H1 (cell line): Measurements from ENCODE around the gene HSPA5. TPM values are rescaled to one million over a fixed set of nuclear protein-coding genes. Genes with fewer than 3 reads are reported as not detected.

ENCODE experiments used
- CTCF ChIA-PET: fragments of 300-600 bp; sonication (Branson Sonifier 250); formaldehyde crosslinking; loops from one replicate; lab custom pipeline; 2021; ENCODE audit not compliant: partially characterized antibody; lab: Charles Lee
- POLR2A ChIA-PET: fragments of 300-600 bp; sonication (Branson Sonifier 250); formaldehyde crosslinking; loops from one replicate; lab custom pipeline; 2021; ENCODE audit warnings: inconsistent platforms; ENCODE audit not compliant: partially characterized antibody; lab: Charles Lee
- DNase-seq, 2 experiments: peaks; one replicate each; pipeline versions ENCODE4 v3.0.0 to v3.0.0-alpha.2; 2010 to 2022; ENCODE audit warnings: low spot score in 2 of 2, low read depth in 1 of 2, mixed read lengths in 1 of 2
- FAIRE-seq: peaks from 2 replicates; lab custom pipeline; 2011; peaks lifted over from hg19 to GRCh38; lab: Jason Lieb, UNC
- H2AFZ ChIP-seq: 2 replicates; pipeline ENCODE4 v1.8.1; 2012; ENCODE audit warnings: low read length, inconsistent platforms
- H2AK5ac ChIP-seq: 2 replicates; pipeline ENCODE4 v1.6.1; 2013; ENCODE audit warnings: low read depth, low read length
- H2BK120ac ChIP-seq: replicated peaks from 2 replicates; pipeline ENCODE3; 2013; ENCODE audit warnings: low read depth, low read length, inconsistent platforms
- H2BK12ac ChIP-seq: 2 replicates; pipeline ENCODE4 v1.6.1; 2013; ENCODE audit warnings: low read depth, low read length
- H2BK15ac ChIP-seq: 2 replicates; pipeline ENCODE4 v1.6.1; 2013; ENCODE audit warnings: low read length
- H2BK20ac ChIP-seq: 2 replicates; pipeline ENCODE4 v1.6.1; 2013; ENCODE audit warnings: low read length
- H2BK5ac ChIP-seq: 2 replicates; pipeline ENCODE4 v1.6.1; 2013; ENCODE audit warnings: low read depth, low read length
- H3K14ac ChIP-seq: 2 replicates; pipeline ENCODE4 v1.6.1; 2013; ENCODE audit warnings: inconsistent platforms; ENCODE audit not compliant: insufficient read length
- H3K18ac ChIP-seq: 2 replicates; pipeline ENCODE4 v1.6.1; 2013; ENCODE audit warnings: low read length; ENCODE audit errors: extremely low read depth
- H3K23ac ChIP-seq: 2 replicates; pipeline ENCODE4 v1.6.1; 2013; ENCODE audit warnings: inconsistent platforms; ENCODE audit not compliant: insufficient read length
- H3K23me2 ChIP-seq: 2 replicates; pipeline ENCODE4 v1.6.1; 2013; ENCODE audit warnings: low read depth, low read length
- H3K27ac ChIP-seq: 2 replicates; pipeline ENCODE4 v1.6.1; 2011; ENCODE audit warnings: low read depth, low read length, inconsistent platforms
- H3K27me3 ChIP-seq, 4 experiments: replicated peaks in 1 of 4; 1 replicate in 1 of 4; 2 replicates in 3 of 4; pipeline versions ENCODE4 v1.6.1 to v1.8.1; 2011 to 2013; ENCODE audit warnings: low read length in 3 of 4, mild to moderate bottlenecking in 3 of 4, inconsistent platforms in 2 of 4, mixed read lengths in 2 of 4, moderate library complexity in 1 of 4; ENCODE audit not compliant: control insufficient read depth in 3 of 4, insufficient read depth in 3 of 4; ENCODE audit errors: extremely low read depth in 1 of 4
- H3K36me3 ChIP-seq, 4 experiments: 2 replicates each; pipeline versions ENCODE4 v1.6.1 to v1.8.1; 2011 to 2013; ENCODE audit warnings: mild to moderate bottlenecking in 4 of 4, low read length in 3 of 4, moderate library complexity in 2 of 4, control low read depth in 1 of 4, inconsistent platforms in 1 of 4; ENCODE audit not compliant: insufficient read depth in 4 of 4, control insufficient read depth in 2 of 4
- H3K4ac ChIP-seq: replicated peaks from 2 replicates; pipeline ENCODE3; 2013; ENCODE audit warnings: low read length, low read depth, mixed read lengths, inconsistent platforms; ENCODE audit not compliant: insufficient read length
- H3K4me1 ChIP-seq, 4 experiments: replicated peaks in 1 of 4; 1 replicate in 1 of 4; 2 replicates in 3 of 4; pipeline versions ENCODE4 v1.6.1 to v1.8.1; 2011 to 2013; ENCODE audit warnings: low read length in 3 of 4, inconsistent platforms in 2 of 4, mixed read lengths in 1 of 4; ENCODE audit not compliant: insufficient read depth in 4 of 4, control insufficient read depth in 3 of 4
- H3K4me2 ChIP-seq, 2 experiments: 2 replicates each; pipeline versions ENCODE4 v1.6.1 to v1.8.1; 2011 to 2013; ENCODE audit warnings: low read depth in 2 of 2, low read length in 2 of 2, control low read depth in 1 of 2, inconsistent platforms in 1 of 2, mild to moderate bottlenecking in 1 of 2; ENCODE audit not compliant: insufficient read depth in 1 of 2
- H3K4me3 ChIP-seq, 4 experiments: fragments of 200-600, 300-600 bp in 1 of 4; sonication (generic), shearing (Covaris generic), sonication (Bioruptor Twin) in 1 of 4; 2 replicates each; pipeline versions ENCODE4 v1.5.1 to v1.8.1; 2011 to 2016; ENCODE audit warnings: low read length in 4 of 4, low read depth in 3 of 4, control low read depth in 2 of 4, inconsistent platforms in 2 of 4, mild to moderate bottlenecking in 2 of 4, mixed read lengths in 1 of 4, moderate library complexity in 1 of 4; ENCODE audit not compliant: insufficient read depth in 2 of 4; ENCODE audit errors: extremely low read depth in 1 of 4
- H3K56ac ChIP-seq: replicated peaks from 2 replicates; pipeline ENCODE3; 2013; ENCODE audit warnings: low read depth, mild to moderate bottlenecking, mixed read lengths, low read length, inconsistent platforms; ENCODE audit not compliant: insufficient read length
- H3K79me1 ChIP-seq: 2 replicates; pipeline ENCODE4 v1.6.1; 2013; ENCODE audit warnings: low read depth, low read length, control low read depth
- H3K79me2 ChIP-seq, 2 experiments: 2 replicates each; pipeline versions ENCODE4 v1.6.1 to v1.8.1; 2012 to 2013; ENCODE audit warnings: low read length in 2 of 2, mild to moderate bottlenecking in 2 of 2, inconsistent platforms in 1 of 2; ENCODE audit not compliant: insufficient read depth in 2 of 2, control insufficient read depth in 1 of 2
- H3K9ac ChIP-seq, 4 experiments: replicated peaks in 1 of 4; 1 replicate in 1 of 4; 2 replicates in 3 of 4; pipeline versions ENCODE4 v1.6.1 to v1.8.1; 2011 to 2013; ENCODE audit warnings: low read depth in 3 of 4, low read length in 3 of 4, control low read depth in 2 of 4, mild to moderate bottlenecking in 2 of 4, moderate library complexity in 2 of 4, inconsistent platforms in 1 of 4; ENCODE audit errors: extremely low read depth in 1 of 4
- H3K9me3 ChIP-seq, 2 experiments: 2 replicates each; pipeline versions ENCODE4 v1.6.1 to v1.8.1; 2012 to 2013; ENCODE audit warnings: mild to moderate bottlenecking in 2 of 2, moderate library complexity in 2 of 2, control low read depth in 1 of 2, inconsistent platforms in 1 of 2, low read depth in 1 of 2, low read length in 1 of 2, mixed read lengths in 1 of 2; ENCODE audit not compliant: insufficient read depth in 2 of 2
- H4K20me1 ChIP-seq, 2 experiments: replicated peaks in 1 of 2; 2 replicates each; pipeline versions ENCODE3 to v1.8.1; 2011 to 2013; ENCODE audit warnings: inconsistent platforms in 2 of 2, low read length in 2 of 2, mild to moderate bottlenecking in 1 of 2; ENCODE audit not compliant: insufficient read depth in 2 of 2, control insufficient read depth in 1 of 2
- H4K5ac ChIP-seq: 2 replicates; pipeline ENCODE4 v1.6.1; 2013; ENCODE audit warnings: low read length, low read depth, mixed read lengths, inconsistent platforms; ENCODE audit not compliant: insufficient read length
- H4K8ac ChIP-seq: 2 replicates; pipeline ENCODE4 v1.8.0; 2013; ENCODE audit warnings: mild to moderate bottlenecking, moderate library complexity, low read length, inconsistent platforms; ENCODE audit not compliant: insufficient read depth; ENCODE audit errors: extremely low read depth
- H4K91ac ChIP-seq: replicated peaks from 2 replicates; pipeline ENCODE3; 2013; ENCODE audit warnings: low read length, mixed read lengths, inconsistent platforms; ENCODE audit not compliant: insufficient read length
- BRCA1 ChIP-seq: IDR thresholded peaks from 2 replicates; pipeline ENCODE4 v1.6.1; 2012; ENCODE audit warnings: low read depth, low read length, improper control_type of control experiment
- CBX5 ChIP-seq: fragments of 300-800, 300-1000 bp; sonication (generic); IDR thresholded peaks from 2 replicates; pipeline ENCODE4 v1.7.1; 2016; ENCODE audit warnings: antibody characterized with exemption, low read length, low read depth
- CTBP2 ChIP-seq: IDR thresholded peaks from 2 replicates; pipeline ENCODE4 v1.7.0; 2011; ENCODE audit warnings: borderline replicate concordance, mild to moderate bottlenecking, moderate library complexity, mixed read lengths, low read length; ENCODE audit not compliant: insufficient read depth, insufficient read length
- EP300 ChIP-seq, 2 experiments: IDR thresholded peaks; 1 replicate in 1 of 2; 2 replicates in 1 of 2; pipeline ENCODE4 v1.6.1; 2011 to 2012; ENCODE audit warnings: low read depth in 2 of 2, low read length in 2 of 2, mild to moderate bottlenecking in 2 of 2, borderline replicate concordance in 1 of 2, inconsistent platforms in 1 of 2, moderate library complexity in 1 of 2
- FOSL1 ChIP-seq: IDR thresholded peaks from 2 replicates; pipeline ENCODE4 v1.6.1; 2011; ENCODE audit warnings: mild to moderate bottlenecking, low read depth, low read length, moderate library complexity; ENCODE audit not compliant: insufficient read depth
- GTF2F1 ChIP-seq: IDR thresholded peaks from 2 replicates; pipeline ENCODE4 v1.6.1; 2012; ENCODE audit warnings: low read depth, low read length, improper control_type of control experiment, borderline replicate concordance
- RBBP5 ChIP-seq: IDR thresholded peaks from 2 replicates; pipeline ENCODE4 v1.7.1; 2012; ENCODE audit warnings: low read depth, mild to moderate bottlenecking, inconsistent platforms, low read length, moderate library complexity, borderline replicate concordance
- SAP30 ChIP-seq: fragments of 300-600 bp; sonication (generic); IDR thresholded peaks from 2 replicates; pipeline ENCODE4 v1.7.1; 2012; ENCODE audit warnings: low read length, moderate library complexity, mild to moderate bottlenecking, inconsistent platforms; ENCODE audit not compliant: insufficient read depth, insufficient replicate concordance
- SP4 ChIP-seq: IDR thresholded peaks from 2 replicates; pipeline ENCODE4 v1.6.1; 2012; ENCODE audit warnings: low read length, inconsistent platforms
- TBP ChIP-seq: IDR thresholded peaks from 2 replicates; pipeline ENCODE4 v1.6.1; 2011; ENCODE audit warnings: low read depth, low read length, improper control_type of control experiment
- USF2 ChIP-seq: IDR thresholded peaks from 2 replicates; pipeline ENCODE4 v1.6.1; 2011; ENCODE audit warnings: low read length, improper control_type of control experiment
- WGBS, 2 experiments: shearing (Covaris generic) in 1 of 2; methylation state at CpG; one replicate each; pipeline versions ENCODE4 v1.1.6 to v1.1.7; 2013 to 2015; ENCODE audit warnings: low lambda C conversion rate in 2 of 2, mixed read lengths in 2 of 2, inconsistent platforms in 1 of 2, low coverage in 1 of 2, missing lambda C conversion rate in 1 of 2; ENCODE audit not compliant: insufficient replicate concordance in 2 of 2, insufficient coverage in 1 of 2, insufficient read length in 1 of 2; ENCODE audit errors: extremely low coverage in 1 of 2, missing lambda C conversion rate in 1 of 2; 5-methylcytosine and 5-hydroxymethylcytosine counted together
- polyA plus RNA-seq, 7 experiments: library from polyadenylated mRNA; depleted of rRNA in 3 of 7; stranded (reverse) in 5 of 7; unstranded in 2 of 7; fragments of >200 nt in 5 of 7; fragments of 200-250 nt in 2 of 7; gene quantifications; 1 replicate in 5 of 7; 2 replicates in 1 of 7; 4 replicates in 1 of 7; pipeline versions ENCODE4 v1.2.1 to v1.2.3, GENCODE V29; 2011 to 2013; ENCODE audit warnings: missing spikeins in 2 of 7, mixed read lengths in 2 of 7
- total RNA-seq: library from RNA; stranded (reverse); fragmentation: NEBNext Ultra II Directional; extraction: Animal tissue kit (Norgen Biotek cat#: 25700); gene quantifications from 2 replicates; pipeline ENCODE4 v1.2.1, GENCODE V29; 2021

The HSPA5 gene
- total and polyA plus RNA-seq, 2 of the 8 experiments (the other 6 are each of a cell fraction or from before 2014, with no cell fraction given) = 91.3 to 352 TPM

DNA sequence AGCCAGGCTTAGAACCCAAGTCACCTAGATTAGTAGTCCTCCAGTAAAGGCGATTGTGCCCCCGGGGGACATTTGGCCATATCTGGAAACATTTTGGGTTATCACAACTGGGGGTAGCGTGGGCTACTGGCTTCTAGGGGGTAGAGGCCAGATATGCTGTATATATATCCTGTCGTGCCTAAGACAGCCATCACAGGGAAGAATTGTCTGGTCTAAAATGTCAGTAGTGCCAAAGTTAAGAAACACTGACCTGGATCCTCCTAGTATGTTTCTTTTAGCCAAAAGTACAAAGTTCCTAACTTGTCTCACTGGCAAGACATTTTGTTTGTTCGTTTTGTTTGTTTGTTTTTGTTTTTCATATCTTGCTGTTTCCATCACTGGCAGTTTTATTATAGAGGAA, 27.0 kb downstream of the HSPA5 start:
- Histone ChIP-seq H3K4me3 (no peak overlapping the region), H4K5ac (no peak overlapping the region), H3K27ac (no peak overlapping the region), H3K9me3 (no peaks in the 10 kb centered on the region), H2BK12ac (no peak overlapping the region), H3K18ac (no peak overlapping the region), H4K20me1 (peaks cover 0 to 1% of the 10 kb centered on the region in 2 experiments), H2AFZ (no peak overlapping the region), H3K23me2 (no peaks in the 10 kb centered on the region), H2BK5ac (no peak overlapping the region), H2BK120ac (no peak overlapping the region), H3K79me2 (no peaks in the 10 kb centered on the region), H3K4me2 (no peak overlapping the region), H3K27me3 (no peaks in the 10 kb centered on the region), H2BK15ac (no peak overlapping the region), H3K14ac (no peak overlapping the region), H2BK20ac (no peak overlapping the region), H3K56ac (no peak overlapping the region), H3K36me3 (peaks cover 2 to 12% (median 9%) of the 10 kb centered on the region in 4 experiments; a peak in 6 of 8 replicates), H3K79me1 (no peaks in the 10 kb centered on the region), H3K23ac (no peak overlapping the region), H2AK5ac (no peak overlapping the region), H3K4me1 (no peaks in the 10 kb centered on the region), H4K8ac (peak overlapping the region; percentile 57; the same call in 1 of the 2 replicates), H3K9ac (no peak overlapping the region), H3K4ac (no peak overlapping the region), H4K91ac (no peak overlapping the region)
- ChIA-PET POLR2A (no interaction called here), CTCF (no interaction called here)
- DNase-seq (no peak), FAIRE-seq (no peak)
- WGBS, 2 experiments = 93% methylated on average over 5 of the region's 5 CpGs; no CpG with 5 or more reads in 1 of the 2 experiments
- TF ChIP-seq TBP (no peak), GTF2F1 (no peak), CTBP2 (no peak), SAP30 (no peak), CBX5 (no peak), RBBP5 (no peak), EP300 (IDR thresholded peaks at IDR 0.05; ENCODE audit: borderline replicate concordance in 1 of 2, low read depth in 2 of 2, low read length in 2 of 2) (no peak), USF2 (no peak), FOSL1 (no peak), SP4 (no peak), BRCA1 (no peak)
